Esophagus squamous epithelium (tissue), 5 donors: ENCODE data around the gene ANKRD65. TPM values are rescaled to one million over a fixed set of nuclear protein-coding genes. Genes with fewer than 3 reads are reported as not detected.

Experiments
- DNase-seq: peaks from one replicate; lab custom pipeline; 2025; lab: John Stamatoyannopoulos, UW
- H3K27ac ChIP-seq, 4 donors: fragments of 200-600 bp; sonication (generic); one replicate each; pipeline ENCODE4 v1.5.1; 2016 to 2019; ENCODE audit warnings: mild to moderate bottlenecking in 1 of 4
- H3K27me3 ChIP-seq, 4 donors: fragments of 200-600 bp; sonication (generic); 1 replicate in 3 of 4; 2 replicates in 1 of 4; pipeline versions ENCODE4 v1.5.1 to v1.6.0; 2017 to 2021; ENCODE audit warnings: antibody characterized with exemption in 1 of 4
- H3K36me3 ChIP-seq, 3 donors: fragments of 200-600 bp; sonication (generic); one replicate each; pipeline ENCODE4 v1.5.1; 2016 to 2019
- H3K4me1 ChIP-seq, 3 donors: fragments of 200-600 bp; sonication (generic); one replicate each; pipeline ENCODE4 v1.5.1; 2017 to 2019
- H3K4me3 ChIP-seq, 4 donors: fragments of 200-600 bp; sonication (generic); 1 replicate in 3 of 4; 2 replicates in 1 of 4; pipeline ENCODE4 v1.5.1; 2016 to 2019; ENCODE audit warnings: mild to moderate bottlenecking in 2 of 4, moderate library complexity in 1 of 4
- H3K9me3 ChIP-seq, 3 donors: fragments of 200-600 bp; sonication (generic); one replicate each; pipeline ENCODE4 v1.5.1; 2016 to 2019
- CTCF ChIP-seq, 6 experiments: fragments of 450-650 bp in 4 of 6; fragments of 200-600 bp in 2 of 6; sonication (generic) in 2 of 6; IDR thresholded peaks; one replicate each; pipeline ENCODE4 v1.5.1; 2016 to 2019; ENCODE audit warnings: antibody characterized with exemption in 6 of 6, mild to moderate bottlenecking in 4 of 6, moderate library complexity in 4 of 6
- POLR2A ChIP-seq, 4 donors: fragments of 450-650 bp; IDR thresholded peaks; one replicate each; pipeline ENCODE4 v1.6.1; 2017; ENCODE audit warnings: antibody characterized with exemption in 4 of 4, mild to moderate bottlenecking in 4 of 4, moderate library complexity in 3 of 4
- WGBS, 2 donors: methylation state at CpG; one replicate each; pipeline ENCODE4 v1.1.5; 2018; 5-methylcytosine and 5-hydroxymethylcytosine counted together
- intact Hi-C: fragments of 100-400 bp; cut with DNase I; formaldehyde crosslinking; loops from one replicate; pipeline ENCODE4 v1.15.0; 2022
- total RNA-seq, 4 donors: library from RNA; depleted of rRNA; stranded (reverse); fragments of >200 nt; gene quantifications; one replicate each; pipeline ENCODE4 v1.1.0, GENCODE V29; 2016
- donor health status: DM: yes; HTN: yes; CAD: no.

ANKRD65 gene
- total RNA-seq, 4 donors from 2014 or later = 4.7 to 28.3 (median 14.4) TPM

DNA sequence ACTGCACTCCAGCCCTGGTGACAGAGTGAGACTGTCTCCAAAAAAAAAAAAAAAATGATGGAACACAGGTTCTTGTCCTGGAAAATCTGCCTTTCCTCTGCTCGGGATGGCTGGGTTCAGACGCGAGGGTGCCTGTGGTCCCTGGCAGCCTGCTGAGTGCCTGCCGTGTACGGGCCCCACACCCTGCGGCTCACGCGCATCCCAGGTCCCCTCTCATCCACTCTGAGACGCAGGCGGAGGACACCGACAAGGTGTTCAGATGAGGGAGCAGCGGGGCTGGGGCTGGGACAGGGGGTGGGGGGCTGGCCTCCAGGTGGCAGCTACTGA lies 4.3 kb upstream of the ANKRD65 start:
- Histone ChIP-seq H3K4me1 (peaks cover 18 to 81% (median 49%) of the 10 kb centered on the region in 3 donors), H3K27me3 (peaks cover 0 to 35% (median 0%) of the 10 kb centered on the region in 4 donors), H3K27ac (peak overlapping the region in 1 of 4 donors; percentile 39), H3K9me3 (no peaks in the 10 kb centered on the region), H3K4me3 (no peak overlapping the region), H3K36me3 (no peaks in the 10 kb centered on the region)
- WGBS, 2 donors = 56 to 72% methylated on average over 7 to 8 of the region's 12 CpGs
- intact Hi-C loops = no loop called here
- TF ChIP-seq POLR2A (IDR thresholded peaks at IDR 0.05) = no peak
- TF ChIP-seq CTCF (IDR thresholded peaks at IDR 0.05) = no peak
- no peak for DNase-seq

DNA sequence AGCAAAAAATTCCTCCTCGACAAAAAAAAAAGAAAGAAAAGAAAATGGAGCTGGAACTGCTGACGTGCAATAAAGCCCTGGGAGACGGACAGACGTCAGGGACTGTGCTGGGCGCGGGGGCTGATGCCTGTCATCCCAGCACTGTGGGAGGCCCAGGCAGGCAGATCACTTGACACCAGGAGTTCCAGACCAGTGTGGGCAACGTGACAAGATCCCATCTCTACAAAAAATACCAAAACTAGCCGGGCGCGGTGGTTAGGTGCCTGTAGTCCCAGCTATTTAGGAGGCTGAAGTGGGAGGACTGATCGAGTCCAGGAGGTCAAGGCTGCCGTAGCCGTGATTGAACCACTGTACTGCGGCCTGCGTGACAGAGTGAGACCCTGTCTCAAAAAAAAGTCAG lies 3.6 kb upstream of the ANKRD65 start:
- H3K4me3 ChIP-seq = no peak overlapping the region
- H3K27me3 ChIP-seq = peaks cover 0 to 37% (median 0%) of the 10 kb centered on the region in 4 donors
- H3K4me1 ChIP-seq = peaks cover 21 to 79% (median 43%) of the 10 kb centered on the region in 3 donors
- no peak overlapping the region for H3K27ac ChIP-seq
- TF ChIP-seq POLR2A (IDR thresholded peaks at IDR 0.05) (no peak), CTCF (IDR thresholded peaks at IDR 0.05) (no peak)
- 86 to 91% methylated on average over 15 of the region's 15 CpGs for WGBS, 2 donors
- no peak for DNase-seq
- H3K36me3 ChIP-seq = no peaks in the 10 kb centered on the region
- H3K9me3 ChIP-seq = no peaks in the 10 kb centered on the region
- intact Hi-C loops = no loop called here

- Histone ChIP-seq H3K36me3 (no peaks in the 10 kb centered on the region), H3K27ac (peak overlapping the region in 2 of 4 donors; percentile 49 to 89), H3K4me1 (peaks cover 34 to 79% (median 48%) of the 10 kb centered on the region in 3 donors), H3K9me3 (no peaks in the 10 kb centered on the region), H3K4me3 (no peak overlapping the region), H3K27me3 (peaks cover 0 to 37% (median 0%) of the 10 kb centered on the region in 4 donors)
- no peak for DNase-seq
- WGBS, 2 donors = 87 to 88% methylated on average over 7 of the region's 7 CpGs
- intact Hi-C loops = no loop called here
- TF ChIP-seq POLR2A (IDR thresholded peaks at IDR 0.05) (no peak), CTCF (IDR thresholded peaks at IDR 0.05) (no peak)
Observed at GRCh38 chr1:1423245-1423597, 2.1 kb upstream of the ANKRD65 start.

GRCh38 chr1:1422465-1423244 lies 1.6 kb upstream of the ANKRD65 start:
- no peak for DNase-seq
- H3K9me3 ChIP-seq = no peaks in the 10 kb centered on the region
- no peak for TF ChIP-seq POLR2A (IDR thresholded peaks at IDR 0.05)
- no peak for TF ChIP-seq CTCF (IDR thresholded peaks at IDR 0.05)
- H3K36me3 ChIP-seq = no peaks in the 10 kb centered on the region
- H3K4me1 ChIP-seq = peaks cover 37 to 81% (median 48%) of the 10 kb centered on the region in 3 donors
- H3K4me3 ChIP-seq = no peak overlapping the region
- peaks cover 0 to 36% (median 0%) of the 10 kb centered on the region in 4 donors for H3K27me3 ChIP-seq
- WGBS, 2 donors = 61 to 64% methylated on average over 15 to 19 of the region's 29 CpGs
- H3K27ac ChIP-seq = peak overlapping the region in 3 of 4 donors; percentile 49 to 89 (median 66)
- intact Hi-C loops = no loop called here

DNA sequence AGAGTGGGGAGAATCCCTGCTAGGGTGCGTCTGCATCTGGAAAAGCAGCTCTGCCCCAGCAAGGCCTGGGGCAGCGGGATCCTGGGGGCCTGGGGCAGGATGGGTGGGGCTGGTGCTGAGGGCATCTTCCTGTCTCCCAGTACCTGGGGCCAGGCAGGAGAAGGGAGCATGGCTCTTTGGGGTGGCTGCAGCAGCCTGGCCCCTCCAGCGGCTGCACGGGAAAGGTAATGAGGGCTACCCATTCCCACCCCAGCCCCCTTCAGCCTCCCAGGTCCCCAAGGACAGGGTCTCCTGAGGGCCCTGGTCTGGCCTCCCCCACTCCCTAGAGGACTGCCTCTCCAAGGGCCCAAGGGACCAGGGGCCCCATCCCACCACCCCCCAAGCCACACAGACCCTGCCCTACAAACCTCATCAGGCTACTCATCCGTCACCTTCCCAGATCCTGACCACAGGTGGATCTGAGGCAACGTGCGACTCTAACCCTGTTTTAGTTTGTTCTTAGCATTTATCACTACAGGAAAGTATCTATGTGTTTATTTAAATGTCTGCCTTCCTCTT lies 910 bp upstream of the ANKRD65 start:
- Histone ChIP-seq H3K9me3 (no peaks in the 10 kb centered on the region), H3K27ac (peak overlapping the region; percentile 66 to 89 (median 80)), H3K27me3 (peaks cover 0 to 30% (median 0%) of the 10 kb centered on the region in 4 donors), H3K4me3 (no peak overlapping the region), H3K4me1 (peaks cover 37 to 81% (median 48%) of the 10 kb centered on the region in 3 donors), H3K36me3 (no peaks in the 10 kb centered on the region)
- intact Hi-C loops = no loop called here
- DNase-seq = no peak
- TF ChIP-seq POLR2A (IDR thresholded peaks at IDR 0.05) (no peak), CTCF (IDR thresholded peaks at IDR 0.05) (no peak)
- WGBS, 2 donors = 72 to 83% methylated on average over 3 to 5 of the region's 7 CpGs
